Esophagus squamous epithelium (tissue), 4 donors: ENCODE data around the gene ARHGAP4.

ENCODE experiments used
- CTCF ChIP-seq, 6 experiments: fragments of 450-650 bp in 4 of 6; fragments of 200-600 bp in 2 of 6; sonication (generic) in 2 of 6; IDR thresholded peaks; one replicate each; pipeline ENCODE4 v1.5.1; 2016 to 2019; ENCODE audit warnings: antibody characterized with exemption in 6 of 6, mild to moderate bottlenecking in 4 of 6, moderate library complexity in 4 of 6
- POLR2A ChIP-seq, 4 donors: fragments of 450-650 bp; IDR thresholded peaks; one replicate each; pipeline ENCODE4 v1.6.1; 2017; ENCODE audit warnings: antibody characterized with exemption in 4 of 4, mild to moderate bottlenecking in 4 of 4, moderate library complexity in 3 of 4

- TF ChIP-seq CTCF (IDR thresholded peaks at IDR 0.05) (no peak), POLR2A (IDR thresholded peaks at IDR 0.05) (no peak)
Observed at GRCh38 chrX:153968754-153969124, 42.7 kb upstream of the ARHGAP4 start.
